Activated T-helper 17 cell treated with anti-CD3 and anti-CD28 coated beads, Interleukin-2, amount 50 U/mL, for 72 hours (primary cell): ENCODE measurements around the gene ASIC4. TPM values are rescaled to one million over a fixed set of nuclear protein-coding genes. Genes with fewer than 3 reads are reported as not detected.

Source experiments
- ATAC-seq: fragments of 150-1000 bp; cut with Tn5 transposase; replicated peaks from 2 replicates; pipeline ENCODE4 v1.10.0; 2021; ENCODE audit warnings: mild to moderate bottlenecking, moderate library complexity
- H3K27ac Mint-ChIP-seq: one replicate; pipeline ENCODE4 v1.8.0; 2022; ENCODE audit warnings: mixed read lengths
- H3K27me3 Mint-ChIP-seq: one replicate; pipeline ENCODE4 v1.8.0; 2022; ENCODE audit warnings: mixed read lengths
- H3K36me3 Mint-ChIP-seq: one replicate; pipeline ENCODE4 v1.8.0; 2022; ENCODE audit warnings: low read depth, mild to moderate bottlenecking, mixed read lengths
- H3K4me1 Mint-ChIP-seq: one replicate; pipeline ENCODE4 v1.8.0; 2022; ENCODE audit warnings: mixed read lengths
- H3K4me3 Mint-ChIP-seq: one replicate; pipeline ENCODE4 v1.8.0; 2022; ENCODE audit warnings: mild to moderate bottlenecking, mixed read lengths
- H3K9me3 Mint-ChIP-seq: one replicate; pipeline ENCODE4 v1.8.0; 2022; ENCODE audit warnings: mixed read lengths
- total RNA-seq, 2 donors: library from RNA; stranded (reverse); gene quantifications; one replicate each; pipeline ENCODE4 v1.2.3, GENCODE V29; 2022

Gene ASIC4
- total RNA-seq, 2 donors from 2014 or later: 0.56 TPM; not detected in 1

GRCh38 chr2:219489315-219489714 lies 25.0 kb upstream of the ASIC4 start:
- Mint-ChIP-seq H3K4me3 (no peak overlapping the region), H3K36me3 (no peaks in the 10 kb centered on the region), H3K27ac (no peak overlapping the region), H3K9me3 (no peaks in the 10 kb centered on the region), H3K4me1 (no peaks in the 10 kb centered on the region), H3K27me3 (peaks cover 32% of the 10 kb centered on the region)
- no peak for ATAC-seq

GRCh38 chr2:219490186-219490585 lies 24.1 kb upstream of the ASIC4 start:
- Mint-ChIP-seq H3K4me3 (no peak overlapping the region), H3K27ac (no peak overlapping the region), H3K27me3 (peaks cover 40% of the 10 kb centered on the region), H3K4me1 (no peaks in the 10 kb centered on the region), H3K36me3 (no peaks in the 10 kb centered on the region), H3K9me3 (no peaks in the 10 kb centered on the region)
- ATAC-seq: no peak

DNA sequence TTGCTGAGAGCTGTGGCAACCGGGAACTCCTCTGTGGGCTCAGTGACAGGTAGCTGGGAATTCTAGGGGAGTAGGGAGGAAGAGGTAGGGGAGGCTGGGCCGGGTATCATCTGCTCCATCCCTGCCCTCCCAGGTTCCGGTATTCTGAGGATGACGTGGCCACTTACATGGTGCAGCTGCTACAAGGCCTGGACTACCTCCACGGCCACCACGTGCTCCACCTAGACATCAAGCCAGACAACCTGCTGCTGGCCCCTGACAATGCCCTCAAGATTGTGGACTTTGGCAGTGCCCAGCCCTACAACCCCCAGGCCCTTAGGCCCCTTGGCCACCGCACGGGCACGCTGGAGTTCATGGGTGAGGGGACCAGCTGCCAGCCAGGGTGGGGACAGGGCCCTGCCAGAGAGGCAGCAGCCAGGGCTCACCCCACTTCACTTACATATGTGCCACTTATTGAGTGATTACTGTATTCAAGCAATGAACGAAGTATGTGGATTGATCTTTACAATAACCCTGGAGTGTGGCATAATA lies 23.6 kb upstream of the ASIC4 start:
- peaks cover 38% of the 10 kb centered on the region for H3K27me3 Mint-ChIP-seq
- no peak for ATAC-seq
- H3K4me3 Mint-ChIP-seq: no peak overlapping the region
- H3K9me3 Mint-ChIP-seq: no peaks in the 10 kb centered on the region
- H3K36me3 Mint-ChIP-seq: no peaks in the 10 kb centered on the region
- no peak overlapping the region for H3K27ac Mint-ChIP-seq
- H3K4me1 Mint-ChIP-seq: no peaks in the 10 kb centered on the region

- Mint-ChIP-seq H3K9me3 (no peaks in the 10 kb centered on the region), H3K27ac (no peak overlapping the region), H3K27me3 (peaks cover 35% of the 10 kb centered on the region), H3K4me3 (no peak overlapping the region), H3K4me1 (no peaks in the 10 kb centered on the region), H3K36me3 (no peaks in the 10 kb centered on the region)
- ATAC-seq: no peak
These were observed 22.9 kb upstream of the ASIC4 start for GRCh38 chr2:219491278-219491963.

- no peaks in the 10 kb centered on the region for H3K4me1 Mint-ChIP-seq
- H3K27me3 Mint-ChIP-seq: peaks cover 36% of the 10 kb centered on the region
- no peak overlapping the region for H3K4me3 Mint-ChIP-seq
- no peaks in the 10 kb centered on the region for H3K9me3 Mint-ChIP-seq
- H3K27ac Mint-ChIP-seq: no peak overlapping the region
- no peaks in the 10 kb centered on the region for H3K36me3 Mint-ChIP-seq
- no peak for ATAC-seq
These were observed 21.7 kb upstream of the ASIC4 start for GRCh38 chr2:219492575-219492974.

DNA sequence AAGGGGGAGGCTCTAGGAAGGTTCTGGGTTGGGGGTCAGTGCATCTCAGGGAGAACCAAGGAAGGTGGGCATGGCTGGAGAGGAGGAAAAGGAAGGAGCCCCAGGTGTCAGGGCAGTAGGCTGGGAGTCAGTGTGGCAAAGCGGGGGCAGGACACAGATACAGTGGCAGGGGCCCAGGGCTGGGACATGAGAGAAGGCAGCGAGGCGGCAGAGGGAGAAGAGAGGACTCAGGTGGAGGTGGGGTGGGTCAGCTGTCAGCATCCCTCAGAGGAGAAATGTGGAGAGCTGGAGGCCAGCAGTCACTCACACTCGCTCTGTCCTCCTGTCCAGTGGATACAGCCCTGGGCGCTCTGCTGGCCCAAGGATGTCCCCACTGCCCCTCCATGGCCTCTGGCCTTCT lies 21.2 kb upstream of the ASIC4 start:
- Mint-ChIP-seq H3K36me3 (peaks cover 2% of the 10 kb centered on the region), H3K9me3 (no peaks in the 10 kb centered on the region), H3K27ac (no peak overlapping the region), H3K4me3 (no peak overlapping the region), H3K27me3 (peaks cover 34% of the 10 kb centered on the region), H3K4me1 (no peaks in the 10 kb centered on the region)
- ATAC-seq: no peak

DNA sequence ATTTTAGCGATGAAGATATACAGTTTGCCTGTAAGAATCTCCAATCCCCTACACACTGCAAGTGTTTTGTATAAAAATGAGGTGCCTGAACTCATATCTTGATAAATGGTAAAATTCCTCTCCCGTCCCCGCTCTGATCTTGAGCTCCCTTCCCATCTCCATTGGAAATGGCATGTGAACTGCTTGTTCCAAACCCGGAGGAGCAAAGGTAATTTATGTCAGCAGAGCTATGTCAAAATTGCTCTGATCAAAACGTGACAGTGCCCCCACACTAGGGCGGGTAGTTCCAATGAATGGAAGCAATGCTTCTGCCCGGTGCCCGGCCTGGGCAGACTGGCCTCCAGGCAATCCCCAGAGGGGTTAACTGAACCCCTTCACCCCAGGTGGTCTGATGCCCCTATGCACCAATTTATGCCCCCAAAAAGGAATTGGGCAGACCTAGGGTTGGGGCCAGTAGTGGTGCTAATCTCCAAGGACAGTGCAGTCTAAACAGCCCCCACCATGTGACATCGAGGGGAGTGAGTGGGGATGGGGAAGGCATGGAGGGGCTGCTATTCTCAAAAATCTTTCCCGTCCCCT lies 19.2 kb upstream of the ASIC4 start:
- H3K4me1 Mint-ChIP-seq: peaks cover 10% of the 10 kb centered on the region
- H3K27ac Mint-ChIP-seq: no peak overlapping the region
- H3K27me3 Mint-ChIP-seq: peaks cover 34% of the 10 kb centered on the region
- no peak for ATAC-seq
- H3K9me3 Mint-ChIP-seq: no peaks in the 10 kb centered on the region
- H3K36me3 Mint-ChIP-seq: peaks cover 10% of the 10 kb centered on the region
- H3K4me3 Mint-ChIP-seq: no peak overlapping the region

DNA sequence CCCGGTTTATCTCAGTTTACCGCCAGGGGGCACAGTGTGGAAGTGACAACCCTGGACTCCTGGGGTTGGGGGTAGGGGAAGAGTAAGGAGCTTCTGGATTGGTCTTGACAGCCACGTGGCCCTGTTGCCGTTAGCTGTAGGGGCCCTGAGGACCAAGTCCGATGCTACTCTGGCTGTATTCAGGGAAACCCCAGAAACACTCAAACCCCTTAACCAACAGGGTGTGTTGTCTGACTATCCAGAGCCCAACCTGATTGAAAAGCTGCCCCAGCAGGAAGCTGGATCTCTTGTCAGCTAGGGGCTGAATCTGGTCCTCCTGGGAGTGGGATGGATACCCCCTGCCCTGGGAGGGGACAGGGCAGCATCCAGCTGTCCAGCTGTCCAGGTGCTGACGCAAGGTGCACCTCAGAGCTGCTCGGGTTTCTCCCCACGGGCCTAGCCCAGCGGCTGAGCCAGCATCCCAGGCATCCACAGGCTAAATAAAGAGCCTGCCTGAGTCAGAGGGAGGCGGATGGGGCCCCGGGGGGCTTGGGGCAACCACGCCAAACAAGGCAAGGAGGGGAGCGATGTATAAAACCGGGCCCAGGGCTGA lies 18.7 kb upstream of the ASIC4 start:
- peaks cover 34% of the 10 kb centered on the region for H3K27me3 Mint-ChIP-seq
- H3K4me3 Mint-ChIP-seq: no peak overlapping the region
- peaks cover 13% of the 10 kb centered on the region for H3K4me1 Mint-ChIP-seq
- ATAC-seq: no peak
- H3K36me3 Mint-ChIP-seq: peaks cover 10% of the 10 kb centered on the region
- H3K9me3 Mint-ChIP-seq: no peaks in the 10 kb centered on the region
- no peak overlapping the region for H3K27ac Mint-ChIP-seq

DNA sequence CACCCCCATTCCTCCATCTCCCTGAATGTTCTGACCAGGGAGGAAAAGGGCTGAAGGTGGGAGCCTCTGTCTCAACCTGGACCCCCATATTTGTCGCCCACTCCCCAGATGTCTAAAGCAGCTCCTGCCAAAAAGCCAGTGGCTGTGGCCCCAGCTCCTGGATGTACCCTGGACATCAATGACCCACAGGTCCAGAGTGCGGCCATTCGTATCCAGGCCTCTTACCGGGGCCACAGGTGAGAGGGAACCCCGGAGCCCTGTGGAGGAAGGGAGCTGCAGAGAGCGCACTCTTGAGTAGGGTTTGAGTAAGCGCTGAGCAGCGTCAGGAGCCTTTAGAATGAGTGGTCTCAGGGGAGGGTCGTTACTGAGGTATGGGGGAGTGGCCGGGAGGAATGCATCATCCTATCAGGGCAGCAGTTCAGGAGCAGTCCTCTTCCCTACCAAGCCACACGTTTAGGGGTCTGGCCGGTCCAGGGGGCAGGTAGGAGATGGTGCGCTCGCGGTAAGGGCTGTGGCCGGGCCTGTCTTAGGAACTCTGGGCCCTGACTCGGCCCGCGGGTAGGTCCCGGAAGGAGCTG lies 17.9 kb upstream of the ASIC4 start:
- H3K27me3 Mint-ChIP-seq: peaks cover 34% of the 10 kb centered on the region

GRCh38 chr2:219496825-219497494 lies 17.3 kb upstream of the ASIC4 start:
- ATAC-seq: no peak
- Mint-ChIP-seq H3K9me3 (no peaks in the 10 kb centered on the region), H3K4me1 (peaks cover 17% of the 10 kb centered on the region), H3K36me3 (peaks cover 21% of the 10 kb centered on the region), H3K27ac (no peak overlapping the region), H3K4me3 (peak overlapping the region; percentile 92), H3K27me3 (peaks cover 32% of the 10 kb centered on the region)

More for the DNA sequence above, 17.9 kb upstream of the ASIC4 start:
- Mint-ChIP-seq H3K36me3 (peaks cover 15% of the 10 kb centered on the region), H3K4me1 (peaks cover 14% of the 10 kb centered on the region), H3K9me3 (no peaks in the 10 kb centered on the region), H3K27ac (no peak overlapping the region), H3K4me3 (peak overlapping the region; percentile 92)
- ATAC-seq: no peak

GRCh38 chr2:219497495-219498279 lies 16.6 kb upstream of the ASIC4 start:
- Mint-ChIP-seq H3K36me3 (peaks cover 28% of the 10 kb centered on the region), H3K27me3 (peaks cover 28% of the 10 kb centered on the region), H3K9me3 (no peaks in the 10 kb centered on the region), H3K27ac (peak overlapping the region; percentile 87), H3K4me1 (peaks cover 17% of the 10 kb centered on the region), H3K4me3 (peak overlapping the region; percentile 92)
- peak; percentile 49 for ATAC-seq

GRCh38 chr2:219498280-219499057 lies 15.8 kb upstream of the ASIC4 start, which contains the start of gene GMPPA:
TSS of gene GMPPA (plus strand) at chr2:219498891. CDS start at chr2:219499976, 1,085 bp downstream.
- Mint-ChIP-seq H3K27me3 (peaks cover 23% of the 10 kb centered on the region), H3K4me3 (peak within 1 kb of the TSS; percentile 92), H3K9me3 (no peaks in the 10 kb centered on the region), H3K4me1 (peaks cover 17% of the 10 kb centered on the region), H3K36me3 (peaks cover 36% of the 10 kb centered on the region), H3K27ac (peak within 1 kb of the TSS; percentile 87)
- peak; percentile 94 for ATAC-seq

- Mint-ChIP-seq H3K27me3 (peaks cover 20% of the 10 kb centered on the region), H3K9me3 (no peaks in the 10 kb centered on the region), H3K36me3 (peaks cover 41% of the 10 kb centered on the region), H3K4me1 (peaks cover 17% of the 10 kb centered on the region), H3K4me3 (peak overlapping the region; percentile 92), H3K27ac (peak overlapping the region; percentile 87)
- ATAC-seq: no peak
These were observed 15.3 kb upstream of the ASIC4 start for GRCh38 chr2:219499058-219499307.
